Endothelial cell of umbilical vein (primary cell): ENCODE measurements around the gene CLEC4D.

Source experiments
- EZH2 ChIP-seq: IDR thresholded peaks from 2 replicates; pipeline ENCODE4 v1.6.1; 2012; ENCODE audit warnings: borderline replicate concordance, low read depth, mild to moderate bottlenecking, moderate library complexity, low read length, inconsistent platforms; ENCODE audit not compliant: severe bottlenecking
- FOS ChIP-seq: IDR thresholded peaks from 2 replicates; pipeline ENCODE4 v1.6.1; 2011; ENCODE audit warnings: mild to moderate bottlenecking, low read length, moderate library complexity, borderline replicate concordance; ENCODE audit not compliant: insufficient read depth
- GATA2 ChIP-seq: IDR thresholded peaks from 2 replicates; pipeline ENCODE4 v1.7.0; 2011; ENCODE audit warnings: low read depth, mild to moderate bottlenecking, moderate library complexity, mixed read lengths, low read length; ENCODE audit not compliant: insufficient read length, insufficient read depth
- POLR2A ChIP-seq: IDR thresholded peaks from 2 replicates; pipeline ENCODE4 v1.6.1; 2012; ENCODE audit warnings: low read depth, mild to moderate bottlenecking, control low read depth, low read length
- POLR2AphosphoS5 ChIP-seq: IDR thresholded peaks from 2 replicates; pipeline ENCODE4 v1.6.1; 2012; ENCODE audit warnings: low read depth, mild to moderate bottlenecking, control low read depth, low read length, moderate library complexity; ENCODE audit not compliant: insufficient read depth
- TF ChIP-seq, protein P1 (sequence below), 2 donors: IDR thresholded peaks; 1 replicate in 1 of 2; 2 replicates in 1 of 2; pipeline ENCODE4 v1.5.1; 2011; ENCODE audit warnings: low read length in 2 of 2, mild to moderate bottlenecking in 2 of 2, moderate library complexity in 2 of 2, control low read depth in 1 of 2, inconsistent platforms in 1 of 2, low read depth in 1 of 2; ENCODE audit not compliant: insufficient read depth in 1 of 2; ENCODE audit errors: extremely low read depth in 1 of 2
- TF ChIP-seq, protein P2 (sequence below): IDR thresholded peaks from 2 replicates; pipeline ENCODE4 v1.6.1; 2011; ENCODE audit not compliant: insufficient read depth, insufficient read length

DNA sequence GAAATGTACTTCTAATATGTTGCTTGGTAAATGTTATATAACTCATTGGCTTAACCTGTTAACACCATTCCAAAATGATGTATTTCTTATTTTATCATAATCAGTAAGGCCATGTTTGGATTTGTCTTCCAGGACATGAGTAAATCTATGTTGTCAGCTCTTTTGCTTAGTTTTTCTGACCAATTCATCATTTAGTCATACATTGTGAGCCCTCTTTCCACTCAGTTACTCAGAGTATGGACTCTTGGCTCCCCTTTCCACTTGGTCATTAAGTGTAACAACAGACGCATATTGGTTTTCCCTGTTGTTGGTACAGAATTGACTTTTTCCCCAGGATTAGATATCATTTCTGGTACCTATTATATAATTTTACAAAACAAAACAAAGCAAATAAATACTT, 9.0 kb upstream of the CLEC4D start:
- no peak for TF ChIP-seq EZH2
- no peak for TF ChIP-seq POLR2AphosphoS5
- TF ChIP-seq, protein P1, sequence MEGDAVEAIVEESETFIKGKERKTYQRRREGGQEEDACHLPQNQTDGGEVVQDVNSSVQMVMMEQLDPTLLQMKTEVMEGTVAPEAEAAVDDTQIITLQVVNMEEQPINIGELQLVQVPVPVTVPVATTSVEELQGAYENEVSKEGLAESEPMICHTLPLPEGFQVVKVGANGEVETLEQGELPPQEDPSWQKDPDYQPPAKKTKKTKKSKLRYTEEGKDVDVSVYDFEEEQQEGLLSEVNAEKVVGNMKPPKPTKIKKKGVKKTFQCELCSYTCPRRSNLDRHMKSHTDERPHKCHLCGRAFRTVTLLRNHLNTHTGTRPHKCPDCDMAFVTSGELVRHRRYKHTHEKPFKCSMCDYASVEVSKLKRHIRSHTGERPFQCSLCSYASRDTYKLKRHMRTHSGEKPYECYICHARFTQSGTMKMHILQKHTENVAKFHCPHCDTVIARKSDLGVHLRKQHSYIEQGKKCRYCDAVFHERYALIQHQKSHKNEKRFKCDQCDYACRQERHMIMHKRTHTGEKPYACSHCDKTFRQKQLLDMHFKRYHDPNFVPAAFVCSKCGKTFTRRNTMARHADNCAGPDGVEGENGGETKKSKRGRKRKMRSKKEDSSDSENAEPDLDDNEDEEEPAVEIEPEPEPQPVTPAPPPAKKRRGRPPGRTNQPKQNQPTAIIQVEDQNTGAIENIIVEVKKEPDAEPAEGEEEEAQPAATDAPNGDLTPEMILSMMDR (IDR thresholded peaks at IDR 0.05; ENCODE audit: extremely low read depth in 1 of 2, insufficient read depth in 1 of 2, low read depth in 1 of 2, low read length in 2 of 2): no peak
- no peak for TF ChIP-seq POLR2A
- TF ChIP-seq, protein P2, sequence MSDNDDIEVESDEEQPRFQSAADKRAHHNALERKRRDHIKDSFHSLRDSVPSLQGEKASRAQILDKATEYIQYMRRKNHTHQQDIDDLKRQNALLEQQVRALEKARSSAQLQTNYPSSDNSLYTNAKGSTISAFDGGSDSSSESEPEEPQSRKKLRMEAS: no peak
- TF ChIP-seq FOS: no peak
- no peak for TF ChIP-seq GATA2
